Liver (tissue), 9 donors: ENCODE results near the gene TMEM86B. TPM values are rescaled to one million over a fixed set of nuclear protein-coding genes. Genes with fewer than 3 reads are reported as not detected.

Experiments used
- DNase-seq: peaks from one replicate; pipeline ENCODE4 v3.0.0-alpha.2; 2017; ENCODE audit warnings: low spot score
- H3K27ac ChIP-seq, 2 donors: one replicate each; pipeline ENCODE4 v1.7.0; 2013; ENCODE audit warnings: inconsistent platforms in 2 of 2, low read length in 2 of 2, control low read depth in 1 of 2, low read depth in 1 of 2, mild to moderate bottlenecking in 1 of 2
- H3K27me3 ChIP-seq, 4 donors: one replicate each; pipeline versions ENCODE4 v1.6.1 to v1.7.0; 2013; ENCODE audit warnings: low read length in 3 of 4, inconsistent platforms in 1 of 4, mild to moderate bottlenecking in 1 of 4, moderate library complexity in 1 of 4; ENCODE audit not compliant: control insufficient read depth in 4 of 4, insufficient read depth in 4 of 4
- H3K36me3 ChIP-seq, 4 donors: one replicate each; pipeline versions ENCODE4 v1.6.1 to v1.7.0; 2013; ENCODE audit warnings: low read length in 3 of 4, mild to moderate bottlenecking in 3 of 4, low read depth in 1 of 4, moderate library complexity in 1 of 4; ENCODE audit not compliant: control insufficient read depth in 4 of 4, insufficient read depth in 3 of 4
- H3K4me1 ChIP-seq, 4 donors: one replicate each; pipeline versions ENCODE4 v1.6.1 to v1.7.0; 2013; ENCODE audit warnings: low read length in 3 of 4, mild to moderate bottlenecking in 3 of 4, moderate library complexity in 1 of 4; ENCODE audit not compliant: control insufficient read depth in 4 of 4, insufficient read depth in 4 of 4
- H3K4me3 ChIP-seq, 3 donors: one replicate each; pipeline versions ENCODE4 v1.6.1 to v1.7.0; 2013; ENCODE audit warnings: low read length in 3 of 3, control low read depth in 1 of 3, low read depth in 1 of 3, mild to moderate bottlenecking in 1 of 3
- H3K9ac ChIP-seq, 2 donors: one replicate each; pipeline ENCODE4 v1.7.0; 2013; ENCODE audit warnings: low read length in 2 of 2, mild to moderate bottlenecking in 2 of 2, moderate library complexity in 2 of 2, control low read depth in 1 of 2, low read depth in 1 of 2
- H3K9me3 ChIP-seq, 4 donors: one replicate each; pipeline versions ENCODE4 v1.6.1 to v1.7.0; 2013; ENCODE audit warnings: low read length in 3 of 4; ENCODE audit not compliant: control insufficient read depth in 4 of 4
- ATF3 ChIP-seq: IDR thresholded peaks from 2 replicates; pipeline ENCODE4 v1.6.1; 2016; ENCODE audit warnings: antibody characterized with exemption
- CTCF ChIP-seq: fragments of 150-350 bp; IDR thresholded peaks from 2 replicates; pipeline ENCODE4 v1.5.1; 2017; ENCODE audit warnings: improper control_type of control experiment, low read depth, low read length; ENCODE audit not compliant: missing input control
- EGR1 ChIP-seq, 2 donors: IDR thresholded peaks; 2 replicates each; pipeline ENCODE4 v1.6.1; 2016 to 2018; ENCODE audit warnings: antibody characterized with exemption in 2 of 2, low read depth in 2 of 2
- FOXA1 ChIP-seq: IDR thresholded peaks from 2 replicates; pipeline ENCODE4 v1.6.1; 2016; ENCODE audit warnings: antibody characterized with exemption
- FOXA2 ChIP-seq: IDR thresholded peaks from 2 replicates; pipeline ENCODE4 v1.6.1; 2016; ENCODE audit warnings: antibody characterized with exemption
- GABPA ChIP-seq, 2 donors: IDR thresholded peaks in 1 of 2; conservative IDR thresholded peaks in 1 of 2; 2 replicates each; pipeline ENCODE4 v1.6.1; 2016; ENCODE audit warnings: antibody characterized with exemption in 2 of 2, mild to moderate bottlenecking in 1 of 2, moderate library complexity in 1 of 2
- HNF4A ChIP-seq, 2 donors: conservative IDR thresholded peaks; 2 replicates each; pipeline ENCODE4 v1.6.1; 2016; ENCODE audit warnings: antibody characterized with exemption in 2 of 2, mild to moderate bottlenecking in 2 of 2
- HNF4G ChIP-seq: IDR thresholded peaks from 2 replicates; pipeline ENCODE4 v1.6.1; 2016; ENCODE audit warnings: antibody characterized with exemption
- JUND ChIP-seq, 2 donors: IDR thresholded peaks; 2 replicates each; pipeline ENCODE4 v1.6.1; 2016; ENCODE audit warnings: antibody characterized with exemption in 2 of 2
- NR2F2 ChIP-seq: IDR thresholded peaks from 2 replicates; pipeline ENCODE4 v1.6.1; 2016; ENCODE audit warnings: antibody characterized with exemption
- RAD21 ChIP-seq, 2 donors: IDR thresholded peaks; 2 replicates each; pipeline ENCODE4 v1.6.1; 2016; ENCODE audit warnings: antibody characterized with exemption in 2 of 2, mild to moderate bottlenecking in 2 of 2
- RXRA ChIP-seq, 2 donors: IDR thresholded peaks; 2 replicates each; pipeline ENCODE4 v1.6.1; 2017 to 2018; ENCODE audit warnings: antibody characterized with exemption in 2 of 2, mild to moderate bottlenecking in 1 of 2
- SP1 ChIP-seq: IDR thresholded peaks from 2 replicates; pipeline ENCODE4 v1.6.1; 2018; ENCODE audit warnings: antibody characterized with exemption, mild to moderate bottlenecking
- TAF1 ChIP-seq: conservative IDR thresholded peaks from 2 replicates; pipeline ENCODE4 v1.6.1; 2016; ENCODE audit warnings: antibody characterized with exemption, mild to moderate bottlenecking
- YY1 ChIP-seq: IDR thresholded peaks from 2 replicates; pipeline ENCODE4 v1.6.1; 2016; ENCODE audit warnings: antibody characterized with exemption, mild to moderate bottlenecking
- ZBTB33 ChIP-seq: IDR thresholded peaks from 2 replicates; pipeline ENCODE4 v1.6.1; 2016; ENCODE audit warnings: antibody characterized with exemption
- WGBS: extraction: QIAGEN DNeasy Blood & Tissue Kit; methylation state at CpG from one replicate; pipeline ENCODE4 v1.1.7; 2013; 5-methylcytosine and 5-hydroxymethylcytosine counted together
- polyA plus RNA-seq, 2 donors: library from polyadenylated mRNA; stranded (reverse) in 1 of 2; unstranded in 1 of 2; fragments of 200-250 nt in 1 of 2; fragments of >200 nt in 1 of 2; fragmentation: Nextera tagmentation in 1 of 2; extraction: Ambion mirVana in 1 of 2; gene quantifications; one replicate each; pipeline versions ENCODE4 v1.2.1 to v1.2.3, GENCODE V29; 2013 to 2015
- total RNA-seq, 2 donors: library from RNA; depleted of rRNA; stranded (reverse); fragments of >200 nt; gene quantifications; one replicate each; pipeline ENCODE4 v1.2.3, GENCODE V29; 2014
- TF ChIP-seq, protein P1 (sequence below): IDR thresholded peaks from 2 replicates; pipeline ENCODE4 v1.6.1; 2016; ENCODE audit warnings: antibody characterized with exemption, mild to moderate bottlenecking
- TF ChIP-seq, protein P2 (sequence below): IDR thresholded peaks from 2 replicates; pipeline ENCODE4 v1.6.1; 2016; ENCODE audit warnings: antibody characterized with exemption
- donor health status: healthy.
- donor health status: healthy.
- donor health status: healthy.
- donor health status: healthy.
- donor health status: healthy.

TMEM86B gene
- total and polyA plus RNA-seq, 4 donors, result 4.8 to 20.1 (median 16.6) TPM

GRCh38 chr19:55189403-55189835, 39.1 kb downstream of the TMEM86B start:
- no peak overlapping the region for H3K27ac ChIP-seq
- TF ChIP-seq FOXA2 (no peak), SP1 (no peak), RXRA (IDR thresholded peaks at IDR 0.05) (no peak), FOXA1 (no peak), ZBTB33 (no peak), TAF1 (no peak), GABPA (IDR thresholded peaks at IDR 0.05 in 1 of 2, conservative IDR thresholded peaks at IDR 0.05 in 1 of 2) (no peak), YY1 (no peak), HNF4A (conservative IDR thresholded peaks at IDR 0.05) (no peak), HNF4G (no peak), JUND (IDR thresholded peaks at IDR 0.05) (no peak), RAD21 (IDR thresholded peaks at IDR 0.05) (no peak)
- TF ChIP-seq, protein P1, sequence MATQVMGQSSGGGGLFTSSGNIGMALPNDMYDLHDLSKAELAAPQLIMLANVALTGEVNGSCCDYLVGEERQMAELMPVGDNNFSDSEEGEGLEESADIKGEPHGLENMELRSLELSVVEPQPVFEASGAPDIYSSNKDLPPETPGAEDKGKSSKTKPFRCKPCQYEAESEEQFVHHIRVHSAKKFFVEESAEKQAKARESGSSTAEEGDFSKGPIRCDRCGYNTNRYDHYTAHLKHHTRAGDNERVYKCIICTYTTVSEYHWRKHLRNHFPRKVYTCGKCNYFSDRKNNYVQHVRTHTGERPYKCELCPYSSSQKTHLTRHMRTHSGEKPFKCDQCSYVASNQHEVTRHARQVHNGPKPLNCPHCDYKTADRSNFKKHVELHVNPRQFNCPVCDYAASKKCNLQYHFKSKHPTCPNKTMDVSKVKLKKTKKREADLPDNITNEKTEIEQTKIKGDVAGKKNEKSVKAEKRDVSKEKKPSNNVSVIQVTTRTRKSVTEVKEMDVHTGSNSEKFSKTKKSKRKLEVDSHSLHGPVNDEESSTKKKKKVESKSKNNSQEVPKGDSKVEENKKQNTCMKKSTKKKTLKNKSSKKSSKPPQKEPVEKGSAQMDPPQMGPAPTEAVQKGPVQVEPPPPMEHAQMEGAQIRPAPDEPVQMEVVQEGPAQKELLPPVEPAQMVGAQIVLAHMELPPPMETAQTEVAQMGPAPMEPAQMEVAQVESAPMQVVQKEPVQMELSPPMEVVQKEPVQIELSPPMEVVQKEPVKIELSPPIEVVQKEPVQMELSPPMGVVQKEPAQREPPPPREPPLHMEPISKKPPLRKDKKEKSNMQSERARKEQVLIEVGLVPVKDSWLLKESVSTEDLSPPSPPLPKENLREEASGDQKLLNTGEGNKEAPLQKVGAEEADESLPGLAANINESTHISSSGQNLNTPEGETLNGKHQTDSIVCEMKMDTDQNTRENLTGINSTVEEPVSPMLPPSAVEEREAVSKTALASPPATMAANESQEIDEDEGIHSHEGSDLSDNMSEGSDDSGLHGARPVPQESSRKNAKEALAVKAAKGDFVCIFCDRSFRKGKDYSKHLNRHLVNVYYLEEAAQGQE, result no peak
- H3K27me3 ChIP-seq, result no peaks in the 10 kb centered on the region
- no peak overlapping the region for H3K9ac ChIP-seq
- 82% methylated on average over 15 of the region's 15 CpGs for WGBS
- H3K36me3 ChIP-seq, result peaks cover 0 to 5% (median 0%) of the 10 kb centered on the region in 4 donors
- H3K9me3 ChIP-seq, result no peaks in the 10 kb centered on the region
- H3K4me3 ChIP-seq, result no peak overlapping the region
- no peak for DNase-seq
- H3K4me1 ChIP-seq, result no peaks in the 10 kb centered on the region

- Histone ChIP-seq H3K36me3 (peaks cover 0 to 5% (median 0%) of the 10 kb centered on the region in 4 donors), H3K9ac (no peak overlapping the region), H3K4me3 (no peak overlapping the region), H3K27ac (no peak overlapping the region), H3K4me1 (no peaks in the 10 kb centered on the region), H3K9me3 (no peaks in the 10 kb centered on the region), H3K27me3 (peaks cover 0 to 2% (median 0%) of the 10 kb centered on the region in 4 donors)
- no peak for DNase-seq
- TF ChIP-seq GABPA (IDR thresholded peaks at IDR 0.05 in 1 of 2, conservative IDR thresholded peaks at IDR 0.05 in 1 of 2), result no peak
- TF ChIP-seq CTCF, result no peak
- TF ChIP-seq, protein P2, sequence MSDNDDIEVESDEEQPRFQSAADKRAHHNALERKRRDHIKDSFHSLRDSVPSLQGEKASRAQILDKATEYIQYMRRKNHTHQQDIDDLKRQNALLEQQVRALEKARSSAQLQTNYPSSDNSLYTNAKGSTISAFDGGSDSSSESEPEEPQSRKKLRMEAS, result no peak
- TF ChIP-seq YY1, result no peak
- no peak for TF ChIP-seq SP1
- TF ChIP-seq HNF4A (conservative IDR thresholded peaks at IDR 0.05), result no peak
- TF ChIP-seq ATF3, result no peak
- TF ChIP-seq EGR1 (IDR thresholded peaks at IDR 0.05; ENCODE audit: low read depth in 2 of 2), result no peak
- no peak for TF ChIP-seq ZBTB33
- TF ChIP-seq FOXA2, result no peak
- TF ChIP-seq, protein P1, result no peak
- no peak for TF ChIP-seq RAD21 (IDR thresholded peaks at IDR 0.05)
- TF ChIP-seq RXRA (IDR thresholded peaks at IDR 0.05), result no peak
- TF ChIP-seq HNF4G, result no peak
- TF ChIP-seq JUND (IDR thresholded peaks at IDR 0.05), result no peak
- TF ChIP-seq TAF1, result no peak
- TF ChIP-seq FOXA1, result no peak
- TF ChIP-seq NR2F2, result no peak
- 74% methylated on average over 8 of the region's 8 CpGs for WGBS
These were observed 39.9 kb downstream of the TMEM86B start for GRCh38 chr19:55188625-55189024.
